T-helper 1 cell treated with Interleukin-12 subunit alpha and Interleukin-12 subunit beta and Interleukin-4 antibody, amounts not matched to agents 30 μg/mL and 1 μg/mL, for 36 hours (primary cell): ENCODE data around the gene WIPF2.

Experiments
- H3K27ac Mint-ChIP-seq: one replicate; pipeline ENCODE4 v1.8.0; 2021; ENCODE audit warnings: mild to moderate bottlenecking, mixed read lengths
- H3K27me3 Mint-ChIP-seq: one replicate; pipeline ENCODE4 v1.8.0; 2021; ENCODE audit warnings: low read depth, mixed read lengths
- H3K36me3 Mint-ChIP-seq: one replicate; pipeline ENCODE4 v1.8.0; 2021; ENCODE audit warnings: low read depth, mixed read lengths
- H3K4me1 Mint-ChIP-seq: one replicate; pipeline ENCODE4 v1.8.0; 2021; ENCODE audit warnings: low read depth, mixed read lengths
- H3K4me3 Mint-ChIP-seq: one replicate; pipeline ENCODE4 v1.8.0; 2021; ENCODE audit warnings: mild to moderate bottlenecking, moderate library complexity, mixed read lengths
- H3K9me3 Mint-ChIP-seq: one replicate; pipeline ENCODE4 v1.8.0; 2021; ENCODE audit warnings: mixed read lengths

WIPF2 gene

GRCh38 chr17:40315678-40316570, 96.8 kb downstream of the WIPF2 start:
- Mint-ChIP-seq H3K9me3 (no peaks in the 10 kb centered on the region), H3K4me3 (peak overlapping the region; percentile 25), H3K4me1 (peaks cover 65% of the 10 kb centered on the region), H3K36me3 (peaks cover 2% of the 10 kb centered on the region), H3K27ac (no peak overlapping the region), H3K27me3 (no peaks in the 10 kb centered on the region)

GRCh38 chr17:40316571-40317344, 97.7 kb downstream of the WIPF2 start:
- H3K4me3 Mint-ChIP-seq, result peak overlapping the region; percentile 90
- peaks cover 67% of the 10 kb centered on the region for H3K4me1 Mint-ChIP-seq

GRCh38 chr17:40317345-40317873, 98.3 kb downstream of the WIPF2 start:
- Mint-ChIP-seq H3K36me3 (peaks cover 2% of the 10 kb centered on the region), H3K27ac (peak overlapping the region; percentile 52), H3K4me1 (peaks cover 67% of the 10 kb centered on the region), H3K27me3 (no peaks in the 10 kb centered on the region), H3K4me3 (peak overlapping the region; percentile 90), H3K9me3 (no peaks in the 10 kb centered on the region)

More at GRCh38 chr17:40316571-40317344, 97.7 kb downstream of the WIPF2 start:
- no peaks in the 10 kb centered on the region for H3K27me3 Mint-ChIP-seq
- no peak overlapping the region for H3K27ac Mint-ChIP-seq
- H3K9me3 Mint-ChIP-seq, result no peaks in the 10 kb centered on the region
- peaks cover 2% of the 10 kb centered on the region for H3K36me3 Mint-ChIP-seq

GRCh38 chr17:40317880-40318829, 99.1 kb downstream of the WIPF2 start:
- H3K27ac Mint-ChIP-seq, result peak overlapping the region; percentile 86
- peak overlapping the region; percentile 90 for H3K4me3 Mint-ChIP-seq
- H3K36me3 Mint-ChIP-seq, result peaks cover 2% of the 10 kb centered on the region
- H3K9me3 Mint-ChIP-seq, result no peaks in the 10 kb centered on the region
- peaks cover 74% of the 10 kb centered on the region for H3K4me1 Mint-ChIP-seq
- no peaks in the 10 kb centered on the region for H3K27me3 Mint-ChIP-seq

GRCh38 chr17:40318830-40319391, 99.8 kb downstream of the WIPF2 start:
- H3K4me1 Mint-ChIP-seq, result peaks cover 81% of the 10 kb centered on the region

GRCh38 chr17:40319651-40320540, 100.8 kb downstream of the WIPF2 start:
- Mint-ChIP-seq H3K36me3 (peaks cover 2% of the 10 kb centered on the region), H3K27me3 (no peaks in the 10 kb centered on the region), H3K4me1 (peaks cover 83% of the 10 kb centered on the region), H3K27ac (peak overlapping the region; percentile 62), H3K4me3 (peak overlapping the region; percentile 90), H3K9me3 (no peaks in the 10 kb centered on the region)

More at GRCh38 chr17:40318830-40319391, 99.8 kb downstream of the WIPF2 start:
- H3K36me3 Mint-ChIP-seq, result peaks cover 2% of the 10 kb centered on the region
- H3K4me3 Mint-ChIP-seq, result peak overlapping the region; percentile 90
- peak overlapping the region; percentile 86 for H3K27ac Mint-ChIP-seq
- no peaks in the 10 kb centered on the region for H3K27me3 Mint-ChIP-seq
- H3K9me3 Mint-ChIP-seq, result no peaks in the 10 kb centered on the region

- peak overlapping the region; percentile 90 for H3K4me3 Mint-ChIP-seq
- H3K36me3 Mint-ChIP-seq, result peaks cover 2% of the 10 kb centered on the region
- H3K27ac Mint-ChIP-seq, result peak overlapping the region; percentile 99
- no peaks in the 10 kb centered on the region for H3K9me3 Mint-ChIP-seq
- no peaks in the 10 kb centered on the region for H3K27me3 Mint-ChIP-seq
- peaks cover 82% of the 10 kb centered on the region for H3K4me1 Mint-ChIP-seq
Observed at GRCh38 chr17:40320756-40321523, 101.8 kb downstream of the WIPF2 start.

- no peaks in the 10 kb centered on the region for H3K27me3 Mint-ChIP-seq
- no peaks in the 10 kb centered on the region for H3K9me3 Mint-ChIP-seq
- peaks cover 82% of the 10 kb centered on the region for H3K4me1 Mint-ChIP-seq
- peaks cover 2% of the 10 kb centered on the region for H3K36me3 Mint-ChIP-seq
- H3K4me3 Mint-ChIP-seq, result peak overlapping the region; percentile 90
- peak overlapping the region; percentile 99 for H3K27ac Mint-ChIP-seq
Observed at GRCh38 chr17:40321524-40321929, 102.4 kb downstream of the WIPF2 start.

GRCh38 chr17:40321961-40322357, 102.9 kb downstream of the WIPF2 start:
- H3K9me3 Mint-ChIP-seq, result no peaks in the 10 kb centered on the region
- peak overlapping the region; percentile 99 for H3K27ac Mint-ChIP-seq
- H3K36me3 Mint-ChIP-seq, result peaks cover 2% of the 10 kb centered on the region
- H3K4me1 Mint-ChIP-seq, result peaks cover 86% of the 10 kb centered on the region
- no peaks in the 10 kb centered on the region for H3K27me3 Mint-ChIP-seq
- H3K4me3 Mint-ChIP-seq, result peak overlapping the region; percentile 90

- Mint-ChIP-seq H3K27me3 (no peaks in the 10 kb centered on the region), H3K27ac (peak overlapping the region; percentile 99), H3K36me3 (peaks cover 2% of the 10 kb centered on the region), H3K4me1 (peaks cover 87% of the 10 kb centered on the region), H3K4me3 (peak overlapping the region; percentile 90), H3K9me3 (no peaks in the 10 kb centered on the region)
Observed at GRCh38 chr17:40322358-40323315, 103.5 kb downstream of the WIPF2 start.
